HFFc6 (cell line): ENCODE data around the gene OCA2. TPM values are rescaled to one million over a fixed set of nuclear protein-coding genes. Genes with fewer than 3 reads are reported as not detected.

ENCODE experiments used
- DNase-seq: peaks from one replicate; pipeline ENCODE4 v3.0.0-alpha.2; 2018
- H3K27ac Mint-ChIP-seq: 2 replicates; pipeline ENCODE4 v1.8.0; 2020; ENCODE audit warnings: mild to moderate bottlenecking, mixed read lengths
- H3K27me3 Mint-ChIP-seq: 2 replicates; pipeline ENCODE4 v1.8.0; 2021; ENCODE audit warnings: mild to moderate bottlenecking, moderate library complexity, mixed read lengths; ENCODE audit not compliant: insufficient read depth
- H3K36me3 Mint-ChIP-seq: 2 replicates; pipeline ENCODE4 v1.8.0; 2021; ENCODE audit warnings: low read depth, mixed read lengths
- H3K4me1 Mint-ChIP-seq: 2 replicates; pipeline ENCODE4 v1.8.0; 2020; ENCODE audit warnings: low read depth, mixed read lengths
- H3K4me3 Mint-ChIP-seq: 2 replicates; pipeline ENCODE4 v1.8.0; 2020; ENCODE audit warnings: mild to moderate bottlenecking, moderate library complexity, mixed read lengths
- H3K9me3 Mint-ChIP-seq: 2 replicates; pipeline ENCODE4 v1.8.0; 2020; ENCODE audit warnings: mild to moderate bottlenecking, mixed read lengths
- CTCF ChIP-seq: fragments of 200-600 bp; sonication (generic); IDR thresholded peaks from 2 replicates; pipeline ENCODE4 v1.5.0; 2021; ENCODE audit warnings: antibody characterized with exemption, mild to moderate bottlenecking
- total RNA-seq, 6 experiments: library from RNA; stranded (reverse); fragmentation: NEBNext Ultra II Directional; extraction: Animal tissue kit (Norgen Biotek cat#: 25700); gene quantifications; 2 replicates in 1 of 6; 3 replicates in 5 of 6; pipeline ENCODE4 v1.2.3, GENCODE V29; 2021

OCA2 gene
- total RNA-seq, 6 experiments from 2014 or later, result not detected

- no peak overlapping the region for H3K27ac Mint-ChIP-seq
- no peaks in the 10 kb centered on the region for H3K4me1 Mint-ChIP-seq
- H3K27me3 Mint-ChIP-seq, result peaks cover 2% of the 10 kb centered on the region; the same call in 1 of the 2 replicates
- H3K36me3 Mint-ChIP-seq, result no peaks in the 10 kb centered on the region
- H3K9me3 Mint-ChIP-seq, result peaks cover 28% of the 10 kb centered on the region
- no peak for DNase-seq
- no peak for TF ChIP-seq CTCF
- H3K4me3 Mint-ChIP-seq, result no peak overlapping the region
Measured at GRCh38 chr15:28027714-28028076, 71.4 kb downstream of the OCA2 start.

- H3K36me3 Mint-ChIP-seq, result no peaks in the 10 kb centered on the region
- no peak for TF ChIP-seq CTCF
- H3K27me3 Mint-ChIP-seq, result peaks cover 2% of the 10 kb centered on the region; the same call in 1 of the 2 replicates
- no peaks in the 10 kb centered on the region; the same call in 1 of the 2 replicates for H3K4me1 Mint-ChIP-seq
- no peak overlapping the region for H3K27ac Mint-ChIP-seq
- H3K9me3 Mint-ChIP-seq, result peaks cover 26% of the 10 kb centered on the region
- DNase-seq, result no peak
- H3K4me3 Mint-ChIP-seq, result no peak overlapping the region
Measured at GRCh38 chr15:28026764-28027713, 72.1 kb downstream of the OCA2 start.

GRCh38 chr15:28026221-28026620 is 72.9 kb downstream of the OCA2 start:
- DNase-seq, result no peak
- H3K36me3 Mint-ChIP-seq, result no peaks in the 10 kb centered on the region
- H3K27ac Mint-ChIP-seq, result no peak overlapping the region
- no peak overlapping the region for H3K4me3 Mint-ChIP-seq
- H3K4me1 Mint-ChIP-seq, result no peaks in the 10 kb centered on the region; the same call in 1 of the 2 replicates
- H3K27me3 Mint-ChIP-seq, result peaks cover 2% of the 10 kb centered on the region; the same call in 1 of the 2 replicates
- peaks cover 24% of the 10 kb centered on the region for H3K9me3 Mint-ChIP-seq
- TF ChIP-seq CTCF, result no peak

GRCh38 chr15:28025413-28025812 is 73.7 kb downstream of the OCA2 start:
- Mint-ChIP-seq H3K4me1 (no peaks in the 10 kb centered on the region; the same call in 1 of the 2 replicates), H3K27ac (no peak overlapping the region), H3K9me3 (peaks cover 33% of the 10 kb centered on the region), H3K4me3 (no peak overlapping the region), H3K27me3 (peaks cover 2% of the 10 kb centered on the region; the same call in 1 of the 2 replicates), H3K36me3 (no peaks in the 10 kb centered on the region)
- DNase-seq, result no peak
- no peak for TF ChIP-seq CTCF

- no peak overlapping the region for H3K4me3 Mint-ChIP-seq
- H3K4me1 Mint-ChIP-seq, result no peaks in the 10 kb centered on the region; the same call in 1 of the 2 replicates
- H3K27ac Mint-ChIP-seq, result no peak overlapping the region
- peaks cover 4% of the 10 kb centered on the region; the same call in 1 of the 2 replicates for H3K27me3 Mint-ChIP-seq
- peaks cover 30% of the 10 kb centered on the region for H3K9me3 Mint-ChIP-seq
- TF ChIP-seq CTCF, result no peak
- H3K36me3 Mint-ChIP-seq, result no peaks in the 10 kb centered on the region
- no peak for DNase-seq
Measured at GRCh38 chr15:28024889-28025250, 74.2 kb downstream of the OCA2 start.
